Peyer's patch (tissue), 4 donors: ENCODE data around the gene PNPLA8. TPM values are rescaled to one million over a fixed set of nuclear protein-coding genes. Genes with fewer than 3 reads are reported as not detected.

ENCODE experiments used
- DNase-seq, 3 donors: peaks; one replicate each; pipeline ENCODE4 v3.0.0-alpha.2; 2017 to 2019
- H3K27ac ChIP-seq, 4 donors: fragments of 200-600 bp; sonication (generic); one replicate each; pipeline ENCODE4 v1.5.1; 2016 to 2019
- H3K27me3 ChIP-seq, 2 donors: fragments of 200-600 bp; sonication (generic); one replicate each; pipeline ENCODE4 v1.5.1; 2019
- H3K36me3 ChIP-seq, 3 donors: fragments of 200-600 bp; sonication (generic); one replicate each; pipeline ENCODE4 v1.5.1; 2016 to 2019
- H3K4me1 ChIP-seq, 4 donors: fragments of 200-600 bp; sonication (generic); one replicate each; pipeline ENCODE4 v1.5.1; 2016 to 2019
- H3K4me3 ChIP-seq, 4 donors: fragments of 200-600 bp; sonication (generic); 1 replicate in 3 of 4; 2 replicates in 1 of 4; pipeline ENCODE4 v1.5.1; 2016 to 2019; ENCODE audit warnings: mild to moderate bottlenecking in 1 of 4
- H3K9me3 ChIP-seq, 4 donors: fragments of 200-600 bp; sonication (generic); one replicate each; pipeline ENCODE4 v1.5.1; 2016 to 2019; ENCODE audit warnings: mild to moderate bottlenecking in 1 of 4
- POLR2A ChIP-seq, 2 donors: fragments of 450-650 bp; IDR thresholded peaks; one replicate each; pipeline ENCODE4 v1.5.1; 2017; ENCODE audit warnings: antibody characterized with exemption in 2 of 2, mild to moderate bottlenecking in 2 of 2, moderate library complexity in 2 of 2
- total RNA-seq, 4 donors: library from RNA; depleted of rRNA; stranded (reverse); fragments of >200 nt; gene quantifications; one replicate each; pipeline ENCODE4 v1.1.0, GENCODE V29; 2016
- TF ChIP-seq, protein P1 (sequence below), 6 experiments: fragments of 450-650 bp in 4 of 6; fragments of 200-600 bp in 2 of 6; sonication (generic) in 1 of 6; IDR thresholded peaks; one replicate each; pipeline ENCODE4 v1.5.1; 2017 to 2019; ENCODE audit warnings: antibody characterized with exemption in 6 of 6, mild to moderate bottlenecking in 3 of 6, moderate library complexity in 1 of 6

PNPLA8 gene
- total RNA-seq, 4 donors from 2014 or later = 8.9 to 28.9 (median 20.1) TPM

DNA sequence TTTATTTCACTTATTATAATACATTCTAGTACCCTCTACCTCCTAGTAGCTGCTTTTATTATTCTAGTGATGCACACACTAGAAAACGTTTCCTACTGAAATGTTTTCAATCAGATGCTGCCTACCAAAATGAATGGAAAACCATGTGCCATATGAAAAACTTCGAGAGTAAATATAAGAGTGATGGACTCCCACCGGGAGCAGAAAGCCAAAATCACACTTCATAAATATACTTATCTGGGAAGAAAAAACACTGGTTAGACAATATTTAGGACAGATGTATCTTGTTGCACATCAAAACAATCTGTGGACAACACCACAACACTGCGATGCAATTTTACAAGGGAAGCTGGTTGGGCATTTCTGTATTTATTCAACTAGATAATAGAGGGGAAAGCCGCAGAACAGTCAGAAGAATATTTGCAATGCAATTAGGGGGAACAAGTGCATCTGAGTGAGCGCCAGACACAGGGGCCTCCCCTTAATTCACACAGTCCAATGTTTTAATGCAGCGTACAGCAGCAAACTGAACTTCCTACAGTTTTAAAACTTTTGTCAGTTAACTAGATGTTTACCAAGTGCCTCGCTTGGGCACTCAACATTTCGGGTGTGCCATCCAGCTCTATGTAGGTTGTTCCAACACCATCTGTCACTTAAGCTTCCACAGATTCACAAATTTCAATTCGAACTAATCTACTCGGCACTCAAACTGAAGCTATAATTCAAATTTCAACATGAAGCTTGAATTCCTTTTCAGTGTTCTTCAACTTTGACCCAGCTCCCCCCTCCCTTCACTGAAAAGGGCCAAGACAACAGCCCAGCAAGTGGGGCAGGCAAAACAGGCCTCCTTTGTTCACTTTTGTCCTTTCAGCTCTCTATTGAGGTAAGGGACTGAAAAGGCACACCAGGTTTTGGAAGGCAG lies 77.1 kb downstream of the PNPLA8 start:
- Histone ChIP-seq H3K9me3 (no peaks in the 10 kb centered on the region), H3K4me1 (no peaks in the 10 kb centered on the region), H3K36me3 (no peaks in the 10 kb centered on the region), H3K4me3 (no peak overlapping the region), H3K27me3 (no peaks in the 10 kb centered on the region), H3K27ac (no peak overlapping the region)
- TF ChIP-seq, protein P1, sequence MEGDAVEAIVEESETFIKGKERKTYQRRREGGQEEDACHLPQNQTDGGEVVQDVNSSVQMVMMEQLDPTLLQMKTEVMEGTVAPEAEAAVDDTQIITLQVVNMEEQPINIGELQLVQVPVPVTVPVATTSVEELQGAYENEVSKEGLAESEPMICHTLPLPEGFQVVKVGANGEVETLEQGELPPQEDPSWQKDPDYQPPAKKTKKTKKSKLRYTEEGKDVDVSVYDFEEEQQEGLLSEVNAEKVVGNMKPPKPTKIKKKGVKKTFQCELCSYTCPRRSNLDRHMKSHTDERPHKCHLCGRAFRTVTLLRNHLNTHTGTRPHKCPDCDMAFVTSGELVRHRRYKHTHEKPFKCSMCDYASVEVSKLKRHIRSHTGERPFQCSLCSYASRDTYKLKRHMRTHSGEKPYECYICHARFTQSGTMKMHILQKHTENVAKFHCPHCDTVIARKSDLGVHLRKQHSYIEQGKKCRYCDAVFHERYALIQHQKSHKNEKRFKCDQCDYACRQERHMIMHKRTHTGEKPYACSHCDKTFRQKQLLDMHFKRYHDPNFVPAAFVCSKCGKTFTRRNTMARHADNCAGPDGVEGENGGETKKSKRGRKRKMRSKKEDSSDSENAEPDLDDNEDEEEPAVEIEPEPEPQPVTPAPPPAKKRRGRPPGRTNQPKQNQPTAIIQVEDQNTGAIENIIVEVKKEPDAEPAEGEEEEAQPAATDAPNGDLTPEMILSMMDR (IDR thresholded peaks at IDR 0.05) = no peak
- no peak for TF ChIP-seq POLR2A (IDR thresholded peaks at IDR 0.05)
- DNase-seq = no peak

DNA sequence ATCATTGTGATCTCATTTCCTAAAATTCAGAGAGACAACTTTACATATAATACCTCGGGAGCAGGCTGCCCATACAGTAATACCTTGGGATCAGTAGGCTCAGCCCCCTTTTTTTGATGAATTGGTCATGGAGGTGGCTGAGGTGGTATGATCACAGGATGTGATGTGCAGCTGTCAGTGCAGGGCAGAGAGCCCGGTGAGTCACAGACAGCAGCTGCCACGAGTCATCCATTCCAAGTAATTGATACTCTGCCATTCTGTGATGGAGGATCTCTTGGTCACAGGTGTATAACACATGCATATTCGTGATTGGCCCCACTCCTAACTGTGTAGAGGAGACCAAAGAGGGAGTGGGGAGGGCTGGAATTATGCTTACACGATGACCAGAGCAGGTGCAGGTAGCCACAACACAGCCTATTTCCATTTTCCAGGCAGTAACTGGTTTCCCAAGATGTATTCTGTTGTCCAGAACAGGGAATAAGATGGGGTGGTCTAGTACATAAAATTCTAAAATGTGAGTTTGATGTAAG lies 83.8 kb downstream of the PNPLA8 start:
- Histone ChIP-seq H3K27ac (no peak overlapping the region), H3K27me3 (no peaks in the 10 kb centered on the region), H3K4me3 (no peak overlapping the region), H3K4me1 (no peaks in the 10 kb centered on the region), H3K9me3 (no peaks in the 10 kb centered on the region), H3K36me3 (no peaks in the 10 kb centered on the region)
- DNase-seq = no peak
- no peak for TF ChIP-seq POLR2A (IDR thresholded peaks at IDR 0.05)
- TF ChIP-seq, protein P1 (IDR thresholded peaks at IDR 0.05) = no peak

DNA sequence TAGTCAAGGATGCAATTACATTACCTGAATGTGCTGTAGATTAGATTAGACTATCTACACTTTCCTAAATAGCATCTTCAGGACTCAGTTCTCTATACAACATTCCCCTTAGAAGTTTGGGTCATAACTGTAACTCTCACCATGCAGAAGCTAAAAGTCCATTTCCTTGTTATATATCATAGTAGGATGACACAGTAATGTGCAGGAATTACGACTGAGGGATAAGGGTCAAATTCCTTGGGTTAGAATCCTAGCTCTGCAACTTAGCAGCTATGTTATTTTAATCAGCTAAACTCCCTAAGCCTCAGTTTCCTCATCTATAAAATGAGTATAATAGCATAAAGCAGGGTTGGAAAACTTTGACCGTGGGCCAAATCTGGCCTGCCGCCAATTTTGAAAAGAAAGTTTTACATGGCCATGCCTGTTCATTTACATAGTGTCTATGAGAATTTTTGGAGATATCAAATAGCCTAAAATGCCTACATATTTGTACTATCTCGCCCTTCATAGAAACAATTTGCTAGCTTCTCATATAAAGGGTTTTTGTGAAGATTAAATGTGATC lies 84.5 kb downstream of the PNPLA8 start:
- DNase-seq = no peak
- H3K27me3 ChIP-seq = no peaks in the 10 kb centered on the region
- H3K27ac ChIP-seq = no peak overlapping the region
- no peaks in the 10 kb centered on the region for H3K36me3 ChIP-seq
- H3K4me3 ChIP-seq = no peak overlapping the region
- H3K4me1 ChIP-seq = no peaks in the 10 kb centered on the region
- TF ChIP-seq, protein P1 (IDR thresholded peaks at IDR 0.05) = no peak
- no peak for TF ChIP-seq POLR2A (IDR thresholded peaks at IDR 0.05)
- no peaks in the 10 kb centered on the region for H3K9me3 ChIP-seq

DNA sequence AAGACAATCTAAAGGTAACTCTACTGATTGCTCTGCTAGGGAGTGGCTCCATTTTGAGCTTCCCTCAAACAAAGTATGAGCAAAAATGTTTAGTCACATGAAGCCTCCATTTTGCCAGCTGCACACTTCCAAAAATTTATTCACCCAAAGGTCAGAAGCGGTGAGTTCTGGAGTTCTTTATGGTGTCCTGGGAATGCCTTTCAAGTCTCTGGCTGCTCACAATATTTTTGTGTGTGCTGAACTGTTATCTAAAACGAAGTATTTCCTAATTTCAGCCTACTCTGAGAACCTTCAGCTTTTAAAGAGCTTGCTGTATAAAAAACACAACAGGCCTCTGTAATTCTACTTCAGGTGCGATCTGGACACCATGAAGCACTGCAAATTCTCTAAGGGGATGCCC lies 85.3 kb downstream of the PNPLA8 start:
- H3K4me1 ChIP-seq = no peaks in the 10 kb centered on the region
- H3K27me3 ChIP-seq = no peaks in the 10 kb centered on the region
- no peaks in the 10 kb centered on the region for H3K36me3 ChIP-seq
- no peak overlapping the region for H3K27ac ChIP-seq
- no peak for DNase-seq
- TF ChIP-seq POLR2A (IDR thresholded peaks at IDR 0.05) = no peak
- TF ChIP-seq, protein P1 (IDR thresholded peaks at IDR 0.05) = no peak
- H3K9me3 ChIP-seq = no peaks in the 10 kb centered on the region
- H3K4me3 ChIP-seq = no peak overlapping the region

DNA sequence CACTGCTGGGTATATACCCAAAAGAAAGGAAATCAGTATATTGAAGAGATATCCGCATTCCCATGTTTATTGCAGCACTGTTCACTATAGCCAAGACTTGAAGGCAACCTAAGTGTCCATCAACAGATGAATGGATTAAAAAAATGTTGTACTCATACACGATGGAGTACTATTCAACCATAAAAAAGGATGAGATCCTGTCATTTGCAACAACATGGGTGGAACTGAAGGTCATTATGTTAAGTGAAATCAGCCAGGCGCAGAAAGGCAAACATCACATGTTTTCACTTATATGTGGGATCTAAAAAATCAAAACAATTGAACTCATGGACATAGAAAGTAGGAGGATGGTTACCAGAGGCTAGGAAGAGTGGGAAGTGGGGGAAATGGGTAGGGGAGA lies 89.0 kb downstream of the PNPLA8 start:
- no peaks in the 10 kb centered on the region for H3K4me1 ChIP-seq
- no peak overlapping the region for H3K27ac ChIP-seq
- no peaks in the 10 kb centered on the region for H3K36me3 ChIP-seq
- H3K4me3 ChIP-seq = no peak overlapping the region
- H3K9me3 ChIP-seq = no peaks in the 10 kb centered on the region
- DNase-seq = no peak
- TF ChIP-seq, protein P1 (IDR thresholded peaks at IDR 0.05) = no peak
- TF ChIP-seq POLR2A (IDR thresholded peaks at IDR 0.05) = no peak
- no peaks in the 10 kb centered on the region for H3K27me3 ChIP-seq
